ENCODE results near the gene HNRNPL.

GRCh38 chr19:38796154-38796553 is 53.6 kb downstream of the HNRNPL start:
- TF ChIP-seq CTCF (IDR thresholded peaks at IDR 0.05) = no peak
- no peak for TF ChIP-seq POLR2A (IDR thresholded peaks at IDR 0.05)
- no peak for TF ChIP-seq EP300 (IDR thresholded peaks at IDR 0.05)

All from tibial nerve (tissue), 4 donors.